HG02763 (cell line): ENCODE measurements around the gene LAMP5.

ENCODE experiments used
- ATAC-seq: cut with Tn5 transposase; IDR thresholded peaks from one replicate; pipeline ENCODE4 v1.9.1; 2021; ENCODE audit warnings: mild to moderate bottlenecking, moderate library complexity; ENCODE audit not compliant: unreplicated experiment

LAMP5 gene, protein sequence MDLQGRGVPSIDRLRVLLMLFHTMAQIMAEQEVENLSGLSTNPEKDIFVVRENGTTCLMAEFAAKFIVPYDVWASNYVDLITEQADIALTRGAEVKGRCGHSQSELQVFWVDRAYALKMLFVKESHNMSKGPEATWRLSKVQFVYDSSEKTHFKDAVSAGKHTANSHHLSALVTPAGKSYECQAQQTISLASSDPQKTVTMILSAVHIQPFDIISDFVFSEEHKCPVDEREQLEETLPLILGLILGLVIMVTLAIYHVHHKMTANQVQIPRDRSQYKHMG

DNA sequence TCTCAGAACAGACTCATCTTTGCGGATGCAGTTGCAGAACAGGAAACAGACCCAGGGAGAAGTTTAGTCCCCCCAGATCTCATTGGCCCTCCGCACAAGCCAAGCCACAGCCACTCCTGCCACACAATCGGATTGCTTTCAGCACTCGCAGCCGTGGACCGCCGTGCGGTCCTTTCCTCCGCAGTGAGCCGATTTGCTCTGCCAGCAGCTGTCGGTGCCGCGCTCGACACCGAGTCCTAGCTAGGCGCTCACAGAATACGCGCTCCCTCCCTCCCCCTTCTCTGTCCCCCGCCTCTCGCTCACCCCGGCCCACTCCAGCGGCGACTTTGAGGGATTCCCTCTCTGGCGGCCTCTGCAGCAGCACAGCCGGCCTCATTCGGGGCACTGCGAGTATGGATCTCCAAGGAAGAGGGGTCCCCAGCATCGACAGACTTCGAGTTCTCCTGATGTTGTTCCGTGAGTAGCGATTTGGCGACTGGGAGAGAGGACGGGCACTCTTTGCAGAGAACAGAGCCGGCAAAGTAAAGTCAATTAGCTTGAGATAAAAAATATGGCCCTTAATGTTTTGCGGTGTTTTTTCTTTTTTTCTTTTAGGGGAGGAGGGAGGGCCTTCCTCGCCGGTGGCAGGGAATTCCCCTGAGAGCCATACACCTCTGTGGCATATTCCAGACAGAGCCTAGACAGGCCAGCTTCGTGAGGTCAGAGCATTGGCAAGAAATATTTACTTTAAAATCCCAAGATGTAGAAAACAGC, at the start of gene LAMP5:
LAMP5 (plus strand) TSS at position 130 of the 753 bp plus-strand sequence; CDS start at position 393, 263 bp downstream.
- no peak for ATAC-seq

DNA sequence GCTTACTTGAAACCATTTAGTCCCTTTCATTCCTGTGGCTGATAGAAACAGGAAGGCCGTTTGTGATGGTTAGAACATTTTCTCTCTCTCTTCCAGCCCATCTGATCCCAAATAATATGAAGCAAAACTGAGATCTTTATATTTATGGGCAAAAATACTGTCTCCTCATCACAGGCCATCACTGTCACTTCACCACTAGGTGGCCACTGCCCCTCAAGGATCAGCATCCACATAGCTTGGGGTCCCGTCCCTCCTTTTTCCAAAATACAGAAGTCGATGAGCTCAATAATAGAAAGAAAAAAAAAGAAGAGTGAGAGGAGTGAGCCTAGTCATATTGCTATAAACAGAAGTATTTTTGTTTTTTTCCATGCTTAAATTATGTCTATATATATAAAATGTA, 46.4 kb upstream of the LAMP5 start:
- no peak for ATAC-seq

DNA sequence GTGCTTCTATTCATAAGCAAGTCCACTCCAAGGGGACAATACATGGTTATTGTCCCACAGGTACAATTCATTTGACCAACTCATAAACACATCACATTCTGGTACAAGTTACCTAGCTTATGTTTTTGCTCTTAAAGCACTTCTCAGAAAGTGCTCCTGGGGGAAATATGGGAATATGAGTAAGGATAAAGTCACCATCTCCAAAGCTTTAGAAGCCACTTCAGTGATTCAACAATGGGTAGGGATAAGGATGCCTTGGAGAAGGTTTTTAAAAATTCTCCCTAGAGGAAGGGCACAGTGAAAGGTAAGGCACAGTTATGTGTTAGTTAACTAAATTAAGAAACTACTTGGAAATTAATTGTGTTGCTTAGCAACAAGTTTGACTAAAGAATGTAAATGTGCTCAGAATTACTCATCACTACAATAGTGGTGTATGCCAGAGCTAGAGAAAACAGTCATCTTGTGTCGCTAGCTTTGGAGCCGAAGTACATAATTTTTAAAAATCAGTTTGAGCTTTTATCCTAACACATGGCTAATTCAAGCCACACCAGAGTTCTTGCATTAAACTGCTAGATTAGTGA, 39.5 kb upstream of the LAMP5 start:
- no peak for ATAC-seq

DNA sequence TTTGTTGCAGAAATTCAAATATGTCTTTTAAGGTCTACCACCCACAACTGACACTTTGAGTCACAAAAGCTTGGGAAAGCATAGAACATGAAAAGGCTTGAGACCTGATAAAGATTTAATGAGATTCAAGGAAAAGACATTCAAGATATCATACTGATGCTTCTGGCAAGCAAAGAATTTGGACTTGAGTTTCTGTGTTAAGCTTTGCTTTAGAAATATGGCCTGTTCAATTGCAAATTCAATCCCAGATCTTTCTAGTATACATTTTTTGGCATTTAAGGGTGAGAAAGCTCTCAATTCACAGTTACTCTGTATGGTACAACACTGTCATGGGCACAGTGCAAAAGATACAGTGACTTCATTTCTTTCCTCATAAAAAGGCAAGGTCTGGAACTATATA, 38.9 kb upstream of the LAMP5 start:
- ATAC-seq, result no peak

DNA sequence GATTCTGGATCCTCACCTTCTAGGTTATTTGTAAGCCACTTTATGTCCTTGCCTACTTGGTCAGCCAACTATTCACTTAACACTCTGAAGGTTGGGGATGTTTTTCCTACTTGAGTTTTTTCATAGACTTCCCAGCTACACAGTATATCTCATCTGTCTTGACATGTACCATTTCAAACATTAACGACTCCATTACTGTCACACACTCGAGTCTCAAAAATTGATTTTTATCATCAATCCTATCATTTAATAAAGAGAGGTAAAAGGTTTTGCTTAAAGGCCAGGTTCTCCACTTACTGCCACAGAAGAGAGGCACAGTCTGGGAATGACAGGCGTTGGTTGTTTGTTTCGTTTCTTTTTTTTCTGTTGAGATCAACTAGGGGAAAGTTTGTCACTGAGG, 38.2 kb upstream of the LAMP5 start:
- ATAC-seq, result no peak

DNA sequence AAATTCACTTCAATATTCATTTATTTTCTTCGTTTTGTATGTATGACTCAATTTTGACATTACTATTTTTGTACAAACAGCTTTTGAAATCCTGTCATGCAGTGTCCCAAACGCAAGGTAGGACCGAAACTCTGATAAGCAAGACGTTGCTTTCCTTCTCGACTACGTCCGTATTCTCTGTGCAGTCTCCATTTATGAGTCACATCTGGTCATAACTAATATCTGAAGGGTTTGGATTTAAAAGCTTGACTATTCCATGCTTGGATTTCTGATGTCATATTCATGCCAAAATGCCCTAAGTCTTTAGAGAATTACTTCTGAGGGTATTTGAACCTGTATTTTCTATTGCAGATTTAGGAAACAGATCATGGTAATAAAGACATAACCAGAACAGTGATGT, 37.8 kb upstream of the LAMP5 start:
- no peak for ATAC-seq

DNA sequence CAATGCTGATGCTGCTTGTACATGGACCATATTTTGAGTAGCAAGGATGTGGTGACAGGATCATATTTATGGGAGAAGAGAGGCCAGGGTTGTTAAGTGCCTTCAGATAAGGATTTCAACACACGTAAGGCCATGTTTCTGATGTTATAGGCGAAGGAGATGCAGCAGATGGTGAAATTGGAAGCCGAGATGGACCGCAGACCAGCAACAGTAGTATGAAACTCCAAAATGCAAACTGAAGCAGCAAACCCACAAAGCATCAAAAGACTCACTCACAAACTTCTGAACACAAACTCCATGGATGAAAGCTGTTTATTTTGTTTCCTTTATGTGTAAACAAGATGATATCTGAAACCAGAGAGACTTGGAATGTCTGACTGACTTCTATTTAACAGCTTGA, 35.6 kb upstream of the LAMP5 start:
- ATAC-seq, result no peak

DNA sequence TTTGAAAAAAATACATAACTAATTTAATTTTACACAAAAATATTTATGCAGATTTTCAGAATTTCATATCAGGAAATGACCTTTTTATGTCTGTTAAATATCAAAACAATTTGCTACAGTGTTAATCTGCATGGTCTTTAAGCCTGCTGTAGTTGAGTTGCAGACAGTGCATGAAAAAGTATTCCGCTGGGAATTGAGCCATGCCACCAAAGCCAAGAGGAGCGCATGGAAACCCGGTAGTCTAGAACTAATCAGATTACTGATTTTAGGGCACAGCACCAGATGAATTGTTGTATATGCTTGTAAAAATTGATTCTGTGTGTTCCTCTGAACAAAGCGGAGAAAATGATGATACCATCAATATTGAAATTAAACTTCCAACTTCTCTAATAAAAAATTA, 34.3 kb upstream of the LAMP5 start:
- ATAC-seq, result no peak

DNA sequence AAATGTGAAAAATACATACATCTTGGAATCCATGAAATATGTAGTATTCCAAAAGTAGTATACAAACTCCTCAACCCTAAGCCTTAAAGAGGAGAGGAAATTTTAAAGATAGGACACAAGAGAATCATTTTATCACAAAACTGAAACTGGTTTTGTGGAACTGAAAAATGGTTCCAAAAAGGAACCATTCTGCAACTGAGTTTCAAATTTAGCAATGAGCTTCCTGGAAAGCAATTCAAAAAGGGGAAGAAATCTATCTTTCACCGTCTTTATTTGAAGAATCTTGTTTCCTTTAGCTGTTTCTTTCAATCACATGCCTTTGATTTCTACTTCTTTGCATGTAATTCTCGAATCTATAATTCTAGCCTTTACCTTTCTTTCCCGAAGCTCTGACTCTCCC, 32.2 kb upstream of the LAMP5 start:
- no peak for ATAC-seq

DNA sequence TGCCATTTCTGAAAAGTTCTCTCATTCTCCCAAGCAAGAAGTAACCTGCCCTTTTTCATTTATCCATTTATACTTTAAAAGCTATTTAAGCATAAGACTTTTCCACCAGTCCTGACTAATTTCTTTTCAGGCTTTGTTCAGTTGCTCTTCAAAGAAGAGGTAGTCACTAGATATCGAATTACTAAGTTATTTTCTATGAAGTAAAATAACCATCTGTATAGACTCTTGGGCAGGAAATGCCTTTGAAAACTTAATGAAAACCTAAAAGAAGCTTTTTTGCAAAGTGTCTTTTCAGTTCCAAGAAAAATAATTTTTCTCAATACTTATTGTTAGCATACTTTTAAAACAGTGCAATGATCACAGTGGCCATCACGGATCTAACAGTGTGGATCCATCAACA, 31.3 kb upstream of the LAMP5 start:
- no peak for ATAC-seq

DNA sequence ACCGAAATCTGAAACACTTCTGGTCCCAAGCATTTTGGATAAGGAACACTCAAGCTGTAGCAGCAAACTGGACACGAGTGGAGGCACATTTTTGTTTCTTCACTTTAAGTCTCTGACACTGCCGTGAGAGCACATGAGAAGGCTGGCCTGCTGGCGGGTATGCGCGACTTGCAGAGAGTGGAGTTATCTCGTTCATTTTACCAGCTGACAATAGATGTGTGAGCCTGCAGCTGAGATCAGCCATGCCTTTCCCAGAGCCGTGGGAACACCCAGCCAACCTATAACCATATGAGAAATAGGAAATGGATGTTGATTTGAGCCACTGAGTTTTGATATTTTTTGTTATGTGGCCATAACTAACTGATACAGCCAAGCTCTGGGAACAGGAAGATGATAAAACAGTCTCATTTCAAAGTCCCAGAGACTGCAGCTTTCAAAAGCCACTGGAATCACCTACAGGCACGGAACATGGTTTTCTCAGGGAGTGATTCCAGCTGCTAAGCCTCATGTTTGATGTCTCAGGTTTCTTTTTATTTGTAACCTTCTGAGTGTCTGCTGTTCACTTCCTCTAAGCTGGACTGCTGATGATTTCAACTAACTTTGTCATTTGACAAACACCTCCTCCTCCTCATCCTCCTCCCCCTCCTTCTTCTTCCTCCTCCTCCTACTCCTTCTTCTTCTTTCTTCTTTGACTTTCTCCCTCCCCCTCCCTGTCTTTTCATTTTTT, 28.6 kb upstream of the LAMP5 start:
- no peak for ATAC-seq

DNA sequence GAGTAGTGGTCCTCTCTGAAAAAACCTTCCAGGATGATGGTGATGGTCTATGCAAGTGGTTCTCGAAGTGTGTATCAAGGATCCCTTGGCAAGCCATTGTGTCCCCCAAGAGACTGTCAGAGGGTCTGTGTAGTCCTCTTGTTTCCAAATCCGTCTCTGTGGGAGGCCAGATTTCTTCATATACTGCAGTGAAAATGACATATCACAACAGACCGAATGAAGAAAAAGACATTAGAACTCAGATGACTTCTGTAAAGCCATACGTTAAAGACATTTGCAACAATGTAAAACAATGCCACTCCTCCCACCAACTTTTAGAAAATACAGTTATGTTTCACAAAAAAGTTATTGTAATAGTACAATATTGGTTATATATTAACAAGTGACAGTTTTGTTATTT, 27.2 kb upstream of the LAMP5 start:
- ATAC-seq, result no peak

DNA sequence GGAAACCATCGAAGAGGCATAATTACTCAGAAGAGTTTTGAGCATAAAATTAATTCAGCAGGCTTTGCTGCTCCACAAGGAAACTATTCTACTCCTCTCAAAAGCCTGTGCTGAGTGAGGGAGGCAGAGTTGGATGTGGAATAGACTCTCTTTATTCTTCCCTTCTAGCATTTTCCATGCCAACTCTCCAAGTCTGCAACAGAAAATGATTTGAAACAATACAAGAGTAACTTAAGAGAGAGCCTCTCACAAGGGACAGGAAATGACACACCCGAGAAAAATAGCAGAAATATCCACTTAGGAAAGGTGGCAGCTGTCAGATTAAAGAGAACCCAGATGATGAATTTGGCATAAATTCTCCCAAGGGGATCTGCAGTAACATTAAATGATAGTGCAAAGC, 26.3 kb upstream of the LAMP5 start:
- ATAC-seq, result no peak

DNA sequence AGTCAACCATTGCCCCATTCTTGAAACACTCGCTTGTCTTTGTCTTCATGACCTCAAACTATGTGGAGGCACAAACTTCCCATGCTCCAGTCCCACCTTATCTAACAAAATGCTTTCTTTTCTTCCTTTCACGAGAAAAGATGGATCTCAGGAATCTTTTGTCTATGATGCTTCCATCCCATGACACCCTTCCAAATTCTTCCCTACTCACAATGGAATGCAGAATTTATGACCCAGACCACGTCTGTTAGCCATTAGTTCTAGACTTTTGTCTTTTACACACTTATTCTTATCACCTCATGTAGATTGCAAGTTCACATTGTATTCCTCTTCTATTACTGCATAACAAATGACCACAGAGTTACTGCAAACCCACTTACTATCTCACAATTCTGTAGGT, 24.2 kb upstream of the LAMP5 start:
- ATAC-seq, result no peak

DNA sequence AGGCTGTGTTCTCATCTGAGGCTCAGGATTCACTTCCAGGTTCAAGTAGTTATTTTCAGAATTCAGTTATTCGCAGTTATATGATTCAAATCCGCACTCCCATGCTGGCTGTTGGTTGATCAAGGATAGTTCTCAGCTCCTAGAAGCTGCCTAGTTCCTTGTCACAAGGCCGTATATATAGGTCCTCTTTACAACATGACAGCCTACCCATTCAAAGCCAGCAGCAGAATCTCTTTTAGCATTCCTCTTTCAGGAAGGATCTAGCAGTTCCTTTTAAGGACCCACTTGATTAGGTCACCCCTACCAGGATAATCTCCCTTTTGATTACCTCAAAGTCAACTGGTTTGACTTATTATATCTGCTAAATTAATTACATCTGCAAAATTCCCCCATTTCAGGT, 23.8 kb upstream of the LAMP5 start:
- ATAC-seq, result no peak

DNA sequence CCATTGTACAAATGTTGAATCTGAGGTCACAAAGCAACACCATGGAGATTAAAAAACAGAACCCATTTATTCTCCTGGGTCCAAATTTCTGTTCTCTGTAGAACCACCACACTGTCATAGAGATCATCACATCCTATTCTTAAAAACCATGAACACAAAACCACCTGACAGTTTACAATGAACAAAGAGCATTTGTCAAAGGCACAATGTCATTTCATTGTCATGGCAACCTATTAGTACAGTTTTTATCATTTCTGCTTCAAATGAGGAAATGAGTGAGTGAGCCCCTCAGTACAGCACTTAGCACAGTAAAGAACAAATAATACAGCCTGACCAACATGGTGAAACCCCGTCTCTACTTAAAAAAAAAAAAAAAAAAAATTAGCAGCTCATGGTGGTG, 23.1 kb upstream of the LAMP5 start:
- no peak for ATAC-seq

DNA sequence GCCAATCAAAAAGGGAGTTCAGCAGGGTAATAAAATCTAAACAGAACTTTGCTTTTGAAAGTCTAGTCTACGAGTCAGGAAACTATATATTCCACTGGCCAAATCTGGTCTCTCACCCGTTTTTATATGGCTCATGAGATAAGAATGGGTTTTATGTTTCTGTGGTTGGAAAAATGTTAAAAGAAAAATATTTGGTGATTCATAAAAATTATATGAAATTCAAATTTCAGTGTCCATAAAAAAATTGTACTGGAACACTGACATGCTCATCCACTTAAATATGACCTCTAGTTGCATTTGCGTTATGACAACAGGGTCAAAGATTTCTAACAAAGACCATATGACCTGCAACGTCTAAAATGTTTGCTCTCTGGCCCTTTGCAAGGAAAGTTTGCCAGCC, 22.3 kb upstream of the LAMP5 start:
- no peak for ATAC-seq

DNA sequence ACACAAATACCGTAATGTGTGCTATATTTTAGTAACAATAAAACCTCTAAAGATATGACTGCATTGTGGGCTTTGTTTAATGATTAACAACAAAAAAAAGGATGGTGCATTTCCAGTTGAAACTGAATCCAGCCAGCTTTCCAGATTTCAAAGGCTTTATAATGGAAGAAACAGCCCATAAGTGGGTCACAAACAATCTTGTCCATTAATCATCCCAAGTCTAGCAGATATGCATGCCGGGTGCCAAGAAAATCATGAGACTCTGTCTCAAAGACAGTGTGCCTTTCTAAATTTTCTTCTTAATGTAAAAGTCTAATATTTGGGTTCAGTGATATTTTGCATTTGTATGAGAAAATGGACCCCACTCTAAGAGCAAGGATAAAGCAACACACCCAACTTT, 20.6 kb upstream of the LAMP5 start:
- ATAC-seq, result no peak

DNA sequence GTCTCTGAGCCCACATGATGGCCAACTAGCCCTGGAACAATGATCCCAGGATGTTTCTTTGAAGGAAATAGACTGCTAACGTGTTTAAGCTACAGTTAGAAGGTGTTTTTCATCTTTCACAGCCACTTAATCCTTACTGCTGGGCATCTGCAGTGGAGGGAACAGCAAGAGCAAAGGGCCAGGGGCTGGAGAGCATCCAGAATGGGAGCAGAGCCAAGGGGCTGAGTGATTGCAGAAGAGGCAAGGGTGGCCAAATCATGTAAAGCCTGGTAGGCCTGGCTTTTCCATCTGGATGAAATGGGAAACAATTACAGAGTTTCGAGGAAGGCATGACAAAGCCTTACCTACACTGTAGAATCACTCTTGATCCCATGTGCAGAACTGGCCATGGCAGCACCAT, 18.7 kb upstream of the LAMP5 start:
- ATAC-seq, result no peak

DNA sequence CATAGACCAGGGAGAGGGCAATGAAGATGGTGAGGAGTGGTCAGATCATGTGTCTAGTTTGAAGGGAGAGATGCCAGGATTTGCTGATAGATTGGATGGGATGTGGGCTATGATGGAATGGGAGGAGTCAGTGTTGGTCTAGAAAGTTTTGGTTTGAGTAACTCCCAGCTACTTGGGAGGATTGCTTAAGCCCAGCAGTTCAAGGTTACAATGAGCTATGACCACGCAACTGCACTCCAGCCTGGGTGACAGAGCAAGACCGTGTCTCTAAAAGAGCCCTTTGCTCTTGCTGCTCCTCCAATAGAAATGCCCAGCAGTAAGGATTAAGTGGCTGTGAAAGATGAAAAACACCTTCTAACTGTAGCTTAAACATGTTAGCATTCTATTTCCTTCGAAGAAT, 18.2 kb upstream of the LAMP5 start:
- no peak for ATAC-seq

DNA sequence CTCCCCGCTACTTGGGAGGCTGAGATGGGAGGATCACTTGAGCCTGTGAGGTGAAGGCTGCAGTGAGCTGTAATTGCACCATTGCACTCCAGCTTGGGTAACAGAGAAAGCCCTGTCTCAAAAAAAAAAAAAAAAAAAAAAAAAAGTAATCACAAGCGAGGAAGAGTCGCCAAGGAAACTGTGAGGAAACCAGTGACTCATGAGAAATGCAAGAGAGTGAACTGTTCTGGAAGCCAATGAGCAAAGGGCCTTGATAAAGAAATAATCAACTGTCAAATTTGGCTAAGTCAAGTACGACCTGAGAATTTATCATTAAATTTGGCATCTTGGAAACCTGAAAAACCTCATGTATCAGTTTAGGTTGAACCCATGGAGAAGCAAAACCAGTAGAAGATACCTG, 16.1 kb upstream of the LAMP5 start:
- no peak for ATAC-seq
